ENCODE results near the gene CD302. TPM values are rescaled to one million over a fixed set of nuclear protein-coding genes. Genes with fewer than 3 reads are reported as not detected.

CD302 gene
- total and polyA plus RNA-seq, 2 donors from 2014 or later: 8.7 to 33.2 TPM

DNA sequence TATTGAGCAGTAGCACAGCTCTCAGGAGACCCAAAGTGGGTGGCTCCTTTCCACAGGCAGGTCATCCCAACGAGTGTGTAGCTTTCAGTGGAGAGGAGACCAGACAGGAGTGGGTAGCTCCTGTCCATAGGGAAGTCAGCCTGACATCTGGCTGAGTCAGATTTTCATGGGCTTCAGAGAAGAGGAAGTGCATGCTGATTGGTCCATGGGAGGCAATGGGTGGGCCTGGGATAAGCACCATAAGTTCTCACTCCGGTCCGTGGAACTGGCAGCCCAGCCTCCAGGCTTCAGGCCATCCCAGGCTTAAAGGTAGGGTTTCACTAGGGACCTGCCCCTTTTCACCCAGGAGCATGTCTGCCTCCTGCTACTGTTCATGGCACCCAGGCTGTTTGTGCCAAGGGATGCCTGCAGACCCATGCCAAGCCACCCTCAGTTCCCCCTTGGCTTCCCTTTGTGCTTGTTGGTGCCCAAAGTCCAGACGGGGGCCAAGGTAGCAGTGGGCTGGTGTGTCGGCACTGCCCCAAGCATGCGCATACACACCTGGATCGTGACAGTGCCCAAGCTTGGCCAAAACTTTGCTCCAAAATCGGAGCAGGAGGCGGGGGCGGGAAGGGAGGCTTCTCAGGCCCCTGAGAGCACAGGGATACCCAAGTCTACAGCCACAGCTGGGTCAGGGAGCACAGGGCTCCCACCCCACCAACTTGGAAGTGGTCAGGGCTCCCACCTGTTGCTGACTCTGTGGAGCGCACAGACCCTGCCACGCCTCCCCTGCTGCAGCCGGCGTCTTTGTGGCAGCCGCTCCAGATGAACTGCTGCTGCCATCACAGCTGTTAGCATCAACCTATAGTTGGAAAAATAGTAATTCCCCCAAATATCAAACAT, 59.3 kb downstream of the CD302 start:
- H3K36me3 ChIP-seq (ENCODE audit: control insufficient read depth in 2 of 3, insufficient read depth in 3 of 3, low read length in 3 of 3): peaks cover 0 to 22% (median 9%) of the 10 kb centered on the region in 3 donors
- intact Hi-C loops (cut with DNase I): no loop called here
- DNase-seq: peak in 1 of 5 donors; percentile 48
- H3K27me3 ChIP-seq (ENCODE audit: control insufficient read depth, insufficient read depth, low read length): no peaks in the 10 kb centered on the region
- TF ChIP-seq CTCF (IDR thresholded peaks at IDR 0.05; ENCODE audit: borderline replicate concordance, extremely low read depth, insufficient read depth): no peak
- FAIRE-seq: no peak
- no peaks in the 10 kb centered on the region for H3K9me3 ChIP-seq (ENCODE audit: control insufficient read depth in 2 of 3, insufficient read depth in 1 of 3, low read length in 3 of 3)
- no peaks in the 10 kb centered on the region for H3K4me1 ChIP-seq (ENCODE audit: control insufficient read depth in 2 of 3, insufficient read depth in 2 of 3, low read depth in 1 of 3, low read length in 3 of 3)
- no peak overlapping the region for H3K9ac ChIP-seq (ENCODE audit: low read length in 3 of 3)
- no peak overlapping the region for H3K27ac ChIP-seq (ENCODE audit: low read depth in 2 of 2, low read length in 2 of 2)
- no peak overlapping the region for H3K4me3 ChIP-seq (ENCODE audit: low read length in 3 of 3)

GRCh38 chr2:159737917-159738296, 60.1 kb downstream of the CD302 start:
- Histone ChIP-seq H3K27me3 (ENCODE audit: control insufficient read depth, insufficient read depth, low read length) (no peaks in the 10 kb centered on the region), H3K9ac (ENCODE audit: low read length in 3 of 3) (no peak overlapping the region), H3K4me1 (ENCODE audit: control insufficient read depth in 2 of 3, insufficient read depth in 2 of 3, low read depth in 1 of 3, low read length in 3 of 3) (no peaks in the 10 kb centered on the region), H3K27ac (ENCODE audit: low read depth in 2 of 2, low read length in 2 of 2) (no peak overlapping the region), H3K9me3 (ENCODE audit: control insufficient read depth in 2 of 3, insufficient read depth in 1 of 3, low read length in 3 of 3) (no peaks in the 10 kb centered on the region), H3K36me3 (ENCODE audit: control insufficient read depth in 2 of 3, insufficient read depth in 3 of 3, low read length in 3 of 3) (peaks cover 0 to 22% (median 9%) of the 10 kb centered on the region in 3 donors), H3K4me3 (ENCODE audit: low read length in 3 of 3) (no peak overlapping the region)
- DNase-seq (peak in 1 of 5 donors; percentile 58), FAIRE-seq (no peak)
- intact Hi-C loops (cut with DNase I): no loop called here
- TF ChIP-seq CTCF (IDR thresholded peaks at IDR 0.05; ENCODE audit: borderline replicate concordance, extremely low read depth, insufficient read depth): no peak

DNA sequence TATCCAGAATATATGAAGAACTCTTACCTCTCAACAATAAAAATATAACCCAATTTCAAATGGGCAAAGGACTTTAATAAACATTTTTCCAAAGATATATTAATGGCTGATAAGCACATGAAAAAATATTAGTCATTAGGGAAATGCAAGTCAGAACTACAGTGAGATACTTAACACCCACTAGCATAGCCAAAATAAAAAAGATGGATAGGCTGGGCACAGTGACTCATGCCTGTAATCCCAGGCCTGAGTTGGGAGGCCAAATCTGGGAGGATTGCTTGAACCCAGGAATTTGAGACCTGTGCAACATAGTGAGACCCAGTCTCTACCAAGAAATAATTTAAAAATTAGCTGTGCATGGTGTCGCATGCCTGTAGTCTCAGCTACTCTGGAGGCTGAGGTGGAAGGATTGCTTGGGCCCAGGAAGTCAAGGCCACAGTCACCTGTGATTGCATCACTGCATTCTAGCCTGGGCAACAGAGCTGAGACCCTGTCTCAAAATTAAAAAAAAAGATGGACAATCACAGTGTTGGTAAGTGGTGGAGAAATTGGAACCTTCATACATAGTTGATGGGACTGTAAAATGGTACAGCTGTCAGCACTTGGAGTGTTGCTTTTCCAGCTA, 60.6 kb downstream of the CD302 start:
- TF ChIP-seq CTCF (IDR thresholded peaks at IDR 0.05; ENCODE audit: borderline replicate concordance, extremely low read depth, insufficient read depth): no peak
- no peak overlapping the region for H3K27ac ChIP-seq (ENCODE audit: low read depth in 2 of 2, low read length in 2 of 2)
- intact Hi-C loops (cut with DNase I): no loop called here
- FAIRE-seq (no peak), DNase-seq (no peak)
- H3K4me3 ChIP-seq (ENCODE audit: low read length in 3 of 3): no peak overlapping the region
- H3K27me3 ChIP-seq (ENCODE audit: control insufficient read depth, insufficient read depth, low read length): no peaks in the 10 kb centered on the region
- peaks cover 0 to 22% (median 9%) of the 10 kb centered on the region in 3 donors for H3K36me3 ChIP-seq (ENCODE audit: control insufficient read depth in 2 of 3, insufficient read depth in 3 of 3, low read length in 3 of 3)
- H3K4me1 ChIP-seq (ENCODE audit: control insufficient read depth in 2 of 3, insufficient read depth in 2 of 3, low read depth in 1 of 3, low read length in 3 of 3): no peaks in the 10 kb centered on the region
- no peaks in the 10 kb centered on the region for H3K9me3 ChIP-seq (ENCODE audit: control insufficient read depth in 2 of 3, insufficient read depth in 1 of 3, low read length in 3 of 3)
- no peak overlapping the region for H3K9ac ChIP-seq (ENCODE audit: low read length in 3 of 3)
